OCI-LY7 (cell line): Measurements from ENCODE around the gene ARHGAP29.

Source experiments
- EZH2phosphoT487 ChIP-seq: fragments of 200-600 bp; sonication (generic); IDR thresholded peaks from 2 replicates; pipeline ENCODE4 v1.6.1; 2018; ENCODE audit warnings: low read depth, borderline replicate concordance, mild to moderate bottlenecking, mixed run types, antibody characterized with exemption, low read length, moderate library complexity, mixed read lengths
- TF ChIP-seq, protein P1 (sequence below): fragments of 200-600 bp; sonication (generic); conservative IDR thresholded peaks from 2 replicates; pipeline ENCODE4 v1.5.1; 2014; ENCODE audit warnings: mild to moderate bottlenecking, antibody characterized with exemption, low read length, moderate library complexity, mixed read lengths

GRCh38 chr1:94191216-94191615 lies 46.2 kb downstream of the ARHGAP29 start:
- TF ChIP-seq, protein P1, sequence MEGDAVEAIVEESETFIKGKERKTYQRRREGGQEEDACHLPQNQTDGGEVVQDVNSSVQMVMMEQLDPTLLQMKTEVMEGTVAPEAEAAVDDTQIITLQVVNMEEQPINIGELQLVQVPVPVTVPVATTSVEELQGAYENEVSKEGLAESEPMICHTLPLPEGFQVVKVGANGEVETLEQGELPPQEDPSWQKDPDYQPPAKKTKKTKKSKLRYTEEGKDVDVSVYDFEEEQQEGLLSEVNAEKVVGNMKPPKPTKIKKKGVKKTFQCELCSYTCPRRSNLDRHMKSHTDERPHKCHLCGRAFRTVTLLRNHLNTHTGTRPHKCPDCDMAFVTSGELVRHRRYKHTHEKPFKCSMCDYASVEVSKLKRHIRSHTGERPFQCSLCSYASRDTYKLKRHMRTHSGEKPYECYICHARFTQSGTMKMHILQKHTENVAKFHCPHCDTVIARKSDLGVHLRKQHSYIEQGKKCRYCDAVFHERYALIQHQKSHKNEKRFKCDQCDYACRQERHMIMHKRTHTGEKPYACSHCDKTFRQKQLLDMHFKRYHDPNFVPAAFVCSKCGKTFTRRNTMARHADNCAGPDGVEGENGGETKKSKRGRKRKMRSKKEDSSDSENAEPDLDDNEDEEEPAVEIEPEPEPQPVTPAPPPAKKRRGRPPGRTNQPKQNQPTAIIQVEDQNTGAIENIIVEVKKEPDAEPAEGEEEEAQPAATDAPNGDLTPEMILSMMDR: no peak
- no peak for TF ChIP-seq EZH2phosphoT487
